GM19351 (cell line): ENCODE results near the gene RHBG.

ENCODE experiments used
- ATAC-seq: cut with Tn5 transposase; IDR thresholded peaks from one replicate; pipeline ENCODE4 v1.9.1; 2021; ENCODE audit warnings: mild to moderate bottlenecking, moderate library complexity; ENCODE audit not compliant: unreplicated experiment

Gene RHBG

DNA sequence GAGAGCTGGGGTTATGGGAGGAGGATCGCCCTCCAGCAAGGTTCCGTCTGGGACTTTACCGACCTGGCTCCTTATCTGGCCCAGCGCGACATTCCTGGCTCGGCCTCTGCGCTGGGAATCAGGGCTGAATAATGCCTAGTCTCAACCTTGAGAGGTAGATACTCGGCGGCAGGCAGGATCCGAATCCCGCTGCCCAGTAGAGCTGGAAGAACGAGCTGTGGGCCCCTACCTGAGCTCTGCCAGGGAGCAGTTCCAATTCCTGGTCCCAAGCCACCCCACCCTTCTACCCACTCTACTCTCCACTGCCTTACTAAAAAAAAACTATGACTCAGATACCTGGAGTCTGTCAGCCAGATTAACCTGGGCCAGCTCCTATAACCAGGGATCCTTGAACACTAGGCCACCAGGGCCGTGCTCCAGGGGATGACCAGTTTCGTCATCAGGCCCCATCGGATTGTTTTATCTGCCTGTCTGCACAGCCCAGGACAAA lies 53.6 kb downstream of the RHBG start:
- no peak for ATAC-seq

DNA sequence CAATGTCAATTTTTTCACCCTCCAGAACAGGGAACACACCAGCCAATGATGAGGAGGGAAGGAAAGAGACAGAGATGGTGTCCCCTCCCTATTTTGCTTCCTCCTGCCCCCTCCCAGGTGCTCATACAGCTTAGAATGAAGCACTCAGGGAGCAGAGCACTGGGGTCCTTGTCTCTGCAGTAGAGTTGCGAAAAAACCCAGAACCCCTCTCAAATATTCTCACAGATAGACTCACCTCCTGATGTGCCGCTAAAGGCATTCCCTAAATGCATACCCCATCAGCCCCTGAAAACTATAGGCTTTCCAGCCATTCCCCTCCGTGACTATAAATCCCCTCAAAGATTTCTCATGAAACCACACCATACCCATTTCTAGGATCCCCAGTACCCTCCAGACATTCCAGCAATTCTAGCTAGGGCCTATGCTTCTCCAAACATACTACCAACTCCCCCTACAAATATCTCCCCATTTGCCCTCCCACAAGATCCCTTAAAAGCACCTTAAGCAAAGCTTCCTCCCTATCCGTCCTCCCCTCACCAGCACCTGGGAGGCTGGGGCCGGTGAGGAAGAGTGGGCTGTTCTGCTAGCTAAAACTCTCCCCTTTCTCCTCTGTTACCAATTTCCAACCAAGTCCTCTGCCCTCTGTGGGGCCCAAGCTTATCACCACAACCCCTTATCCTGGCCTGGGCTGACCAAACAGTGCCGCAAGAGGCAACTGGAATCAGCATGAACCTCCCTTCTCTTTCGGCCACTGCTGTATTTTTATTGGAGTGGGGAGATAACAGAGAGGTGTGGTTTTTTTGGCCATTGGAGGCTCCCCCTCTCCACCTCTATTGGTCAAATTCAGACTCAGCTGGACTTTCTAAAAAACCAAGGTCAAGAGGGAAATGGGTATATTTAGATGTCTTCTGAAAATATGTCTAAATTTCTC lies 54.7 kb downstream of the RHBG start:
- ATAC-seq, result no peak

DNA sequence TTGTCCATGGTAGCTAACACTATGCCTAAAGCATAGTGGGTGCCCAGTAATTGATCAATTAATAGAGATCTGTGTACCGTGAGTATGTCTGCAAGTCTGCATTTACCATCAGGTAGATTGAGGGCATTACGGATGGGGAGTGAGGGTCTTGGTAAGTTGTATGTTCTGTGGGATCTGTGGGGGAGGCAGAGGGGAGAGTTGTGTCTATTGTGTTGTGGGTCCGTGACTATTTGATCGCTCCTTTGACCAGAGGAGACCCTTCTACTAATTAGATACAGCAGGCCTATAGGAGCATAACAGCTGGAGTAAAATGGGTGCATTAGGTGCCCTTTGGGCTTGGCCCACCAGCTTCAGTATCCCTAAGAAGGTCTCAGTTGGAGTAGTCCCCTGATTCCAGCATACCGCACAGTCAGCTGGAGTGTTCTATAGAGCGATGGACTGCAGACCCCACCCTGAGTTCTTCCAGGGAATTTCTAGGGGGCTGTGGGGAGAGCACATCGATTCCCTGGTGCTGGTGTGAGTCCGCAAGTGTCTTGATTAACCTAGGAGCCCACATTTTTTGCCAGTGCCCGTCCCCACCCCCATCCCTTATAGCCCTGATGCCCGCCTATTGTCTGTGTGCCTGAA lies 55.9 kb downstream of the RHBG start:
- ATAC-seq, result no peak

DNA sequence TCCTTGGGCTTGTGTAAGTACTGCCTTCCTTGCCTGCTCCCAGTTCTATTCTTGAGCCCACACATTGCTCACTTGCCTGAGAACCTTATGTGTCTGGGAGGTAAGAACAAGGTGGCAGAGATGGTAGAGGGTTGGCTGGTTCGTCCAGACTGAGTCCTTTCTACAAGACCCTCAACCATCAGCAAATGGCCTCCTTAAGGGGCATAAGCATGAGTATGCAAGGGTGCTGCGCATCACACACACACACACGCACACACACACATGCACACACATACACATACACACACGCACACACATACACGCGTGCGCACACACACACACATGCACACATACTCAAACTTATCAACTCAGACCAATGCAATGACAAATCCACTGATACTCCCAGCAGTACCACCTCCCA lies 56.9 kb downstream of the RHBG start:
- ATAC-seq, result no peak

DNA sequence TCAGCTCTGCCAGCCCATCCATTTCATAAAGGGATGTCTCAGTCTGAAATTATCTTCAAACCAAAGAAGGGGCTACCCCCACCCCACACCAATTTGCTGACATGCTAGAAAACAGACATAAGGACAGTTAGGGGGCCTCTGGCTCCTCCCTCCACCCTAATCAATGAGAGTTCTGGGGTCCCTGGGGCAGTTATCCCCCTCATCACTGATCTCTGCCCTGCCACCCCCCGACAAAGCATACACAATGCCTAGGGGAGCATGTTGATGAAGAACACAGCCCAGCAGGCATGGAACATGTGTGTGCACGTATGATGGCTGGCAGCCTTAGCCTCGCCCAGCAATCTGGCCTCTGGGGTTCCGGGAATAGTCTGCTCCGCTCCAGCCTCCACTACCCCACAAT lies 58.9 kb downstream of the RHBG start:
- no peak for ATAC-seq

DNA sequence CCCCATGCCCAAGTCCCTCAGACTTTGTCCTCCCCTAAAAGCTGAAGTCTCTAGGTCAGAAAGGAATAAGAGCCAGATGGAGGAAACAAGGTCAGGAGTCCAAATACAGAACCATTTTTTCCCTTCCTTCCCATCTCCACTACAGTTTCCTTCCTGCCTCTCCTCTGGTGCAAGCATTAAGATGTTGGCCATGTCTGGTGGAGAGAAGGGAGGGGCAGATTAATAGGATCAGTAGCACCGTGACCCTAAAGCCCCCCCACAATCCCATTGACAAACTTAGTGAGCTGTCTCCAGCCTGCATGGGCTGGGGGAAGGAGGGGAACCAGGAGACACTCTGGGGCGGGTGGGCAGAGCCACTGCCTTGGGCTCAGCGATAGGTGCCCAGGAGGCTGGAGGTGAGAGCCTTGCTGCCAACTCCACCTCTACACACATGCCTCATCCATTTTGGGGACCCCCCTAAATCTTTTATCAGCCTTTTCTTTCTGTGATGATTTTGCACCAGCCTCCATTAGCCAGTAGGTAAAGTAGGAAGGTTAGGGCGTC lies 59.8 kb downstream of the RHBG start:
- no peak for ATAC-seq

DNA sequence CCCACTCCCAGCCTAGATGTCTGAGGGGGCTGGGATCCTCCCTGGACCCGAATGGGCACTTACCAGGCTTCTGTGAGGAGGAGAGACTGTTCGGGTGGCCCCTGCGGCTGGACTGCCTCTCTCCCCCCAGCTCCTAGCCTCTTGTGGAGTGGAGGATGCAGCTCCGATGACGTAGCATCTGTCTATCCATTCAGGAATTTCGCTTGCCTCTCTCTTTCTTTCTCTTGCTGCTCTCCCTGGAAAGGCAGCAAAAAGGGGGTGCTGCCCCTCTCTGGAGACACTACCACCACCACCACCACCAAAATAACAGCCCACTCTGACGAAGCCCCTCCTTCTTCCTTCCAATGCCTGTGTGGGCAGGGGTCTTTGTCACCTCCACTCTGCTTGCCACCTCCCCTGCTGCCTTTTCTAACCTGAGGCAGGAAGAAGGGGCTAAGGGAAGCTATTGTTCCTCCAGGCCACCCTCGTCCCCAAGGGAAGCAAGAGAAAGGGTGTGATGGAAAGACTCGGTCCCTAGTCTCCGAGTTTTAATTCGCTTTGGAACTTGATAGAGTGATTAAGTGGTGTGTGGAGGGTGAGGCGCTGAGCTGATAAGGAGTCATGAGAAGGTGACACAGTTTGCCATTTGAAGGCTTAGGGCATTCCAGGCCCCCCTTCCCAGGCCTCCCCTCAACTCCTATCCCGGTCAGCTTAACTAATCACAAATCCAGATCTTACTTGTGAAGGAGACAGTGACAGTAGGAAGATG lies 60.5 kb downstream of the RHBG start:
- no peak for ATAC-seq

DNA sequence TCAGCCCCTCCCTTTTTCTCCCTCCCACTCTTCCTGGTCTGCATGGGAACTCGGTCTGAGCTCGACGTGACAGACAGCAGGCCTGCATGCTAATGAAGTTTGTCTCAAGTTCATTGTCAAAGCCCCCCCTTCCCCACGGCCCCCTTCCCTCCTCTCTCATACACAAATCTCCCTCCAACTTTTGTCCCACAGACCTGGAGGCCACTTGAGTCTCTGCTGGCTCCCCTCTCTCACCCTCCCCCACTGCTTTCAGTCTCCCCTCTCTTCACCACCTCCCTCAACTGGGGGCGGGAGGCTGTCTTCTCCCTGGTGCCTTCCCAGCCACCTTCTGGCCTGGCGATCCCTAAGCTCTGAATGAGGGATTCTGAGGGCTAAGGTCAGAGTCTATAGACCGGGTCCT lies 61.3 kb downstream of the RHBG start:
- no peak for ATAC-seq

DNA sequence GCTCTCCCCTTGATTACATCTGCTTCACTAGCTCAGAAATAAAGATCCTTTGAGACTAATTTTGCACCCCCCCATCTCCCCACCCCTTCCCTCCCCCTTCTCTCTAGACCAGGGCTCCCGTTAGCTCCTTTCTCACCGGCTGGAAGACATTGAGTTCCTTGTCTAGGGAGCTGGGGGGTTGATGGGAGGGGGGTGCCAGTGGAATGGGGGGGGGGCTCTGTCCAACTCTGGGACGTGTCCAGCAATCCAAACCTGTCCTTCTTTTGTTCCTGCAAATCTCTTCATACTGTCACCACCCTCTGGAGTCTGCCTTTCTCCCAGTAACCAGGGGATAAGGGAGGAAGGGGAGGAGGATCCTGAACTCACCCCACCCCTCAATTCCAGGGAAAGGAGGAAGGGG lies 61.9 kb downstream of the RHBG start:
- ATAC-seq, result no peak

DNA sequence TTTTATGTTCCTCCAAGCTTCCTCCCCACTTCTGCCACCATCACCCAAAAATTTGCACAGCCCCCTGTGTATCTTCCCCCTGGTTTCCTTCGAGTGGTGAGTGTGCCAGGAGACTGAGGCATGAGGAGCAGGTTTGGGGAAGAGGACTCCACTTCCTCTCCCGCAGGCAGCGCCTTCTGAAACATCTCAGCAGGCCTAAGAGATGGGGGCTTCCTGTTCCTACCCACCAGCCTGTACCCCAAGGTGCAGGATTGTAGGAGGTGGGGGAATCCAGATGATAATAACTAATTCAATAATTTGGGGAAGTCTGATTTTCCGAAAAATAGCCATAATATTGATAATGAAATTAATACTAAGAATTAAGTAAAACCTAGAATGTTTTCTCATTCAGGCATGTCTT lies 62.4 kb downstream of the RHBG start:
- no peak for ATAC-seq

DNA sequence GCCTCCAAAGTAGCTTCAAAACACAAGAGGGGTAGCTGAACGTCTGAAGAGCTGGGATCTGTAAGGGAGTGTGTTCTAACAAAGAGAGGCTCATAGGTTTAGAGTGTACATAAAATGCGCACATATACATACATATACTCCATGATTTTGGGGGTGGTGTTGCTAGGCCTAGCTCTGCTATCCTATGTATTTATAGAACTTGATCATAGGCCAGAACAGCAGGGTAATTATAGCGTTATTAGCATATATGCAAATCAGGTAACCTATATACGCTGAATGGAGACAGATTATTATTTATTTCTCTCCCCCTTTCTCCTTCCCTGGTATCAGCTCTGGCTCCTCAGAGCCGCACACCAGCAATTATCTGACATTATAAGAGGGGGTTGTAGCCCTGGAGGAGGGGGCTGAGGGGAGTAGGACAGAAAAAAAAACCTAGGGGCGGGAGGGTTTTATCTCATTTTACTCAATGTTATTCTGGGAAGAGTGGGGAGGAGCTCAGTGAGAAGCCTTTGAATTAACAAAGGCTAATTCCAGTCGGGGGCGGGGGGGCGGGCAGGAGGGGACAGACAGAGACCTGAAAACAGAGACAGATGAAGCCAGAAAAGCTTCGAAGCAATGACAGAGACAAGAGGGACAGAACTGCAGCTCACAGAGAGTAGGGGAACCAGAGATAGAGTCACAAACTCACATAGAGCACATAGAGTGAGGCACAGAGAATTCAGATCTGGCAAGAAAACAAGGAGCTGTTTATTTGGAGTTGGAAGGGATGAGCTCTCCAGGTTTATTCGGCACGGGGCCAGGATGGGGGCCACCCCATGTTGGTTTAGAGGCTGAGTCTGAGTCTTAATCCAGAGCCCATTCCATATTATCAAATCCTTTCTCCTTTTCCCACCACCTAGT lies 63.0 kb downstream of the RHBG start:
- no peak for ATAC-seq

DNA sequence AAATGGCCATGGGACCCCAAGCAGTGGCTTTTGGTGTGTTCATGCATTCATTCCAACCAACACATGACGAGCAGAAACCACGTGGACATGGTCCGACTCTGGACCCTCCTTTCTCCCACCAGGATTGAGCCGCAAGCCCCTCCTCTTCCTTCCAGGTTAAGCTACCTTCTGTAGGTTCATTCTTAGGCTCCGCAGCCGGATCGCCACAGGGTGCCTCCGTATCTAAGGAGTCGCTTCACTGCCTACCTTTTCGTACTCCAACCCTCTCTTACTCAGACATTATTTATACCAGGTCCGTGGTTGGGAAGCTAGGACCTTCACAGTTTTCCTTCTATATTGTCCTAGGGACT lies 63.6 kb downstream of the RHBG start:
- no peak for ATAC-seq

DNA sequence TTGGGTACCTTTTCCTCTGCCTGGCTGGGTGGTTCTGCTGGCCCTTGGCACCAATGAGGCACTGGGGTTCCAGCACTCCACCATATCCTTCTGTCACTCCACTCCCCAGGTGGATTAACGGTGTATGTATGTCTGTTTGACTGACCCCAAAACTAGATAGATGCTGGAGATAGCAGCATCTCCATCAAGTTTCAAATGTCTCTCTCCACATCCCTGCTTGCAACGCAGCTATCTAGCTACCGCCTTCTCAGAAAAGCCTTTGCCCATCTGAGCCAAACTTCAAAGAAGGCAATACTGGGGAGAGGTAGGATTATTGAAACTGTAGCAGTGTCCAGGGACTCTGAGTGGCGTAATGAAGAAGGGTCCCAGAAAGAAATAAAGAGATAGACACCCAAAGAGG lies 64.0 kb downstream of the RHBG start:
- ATAC-seq, result no peak

DNA sequence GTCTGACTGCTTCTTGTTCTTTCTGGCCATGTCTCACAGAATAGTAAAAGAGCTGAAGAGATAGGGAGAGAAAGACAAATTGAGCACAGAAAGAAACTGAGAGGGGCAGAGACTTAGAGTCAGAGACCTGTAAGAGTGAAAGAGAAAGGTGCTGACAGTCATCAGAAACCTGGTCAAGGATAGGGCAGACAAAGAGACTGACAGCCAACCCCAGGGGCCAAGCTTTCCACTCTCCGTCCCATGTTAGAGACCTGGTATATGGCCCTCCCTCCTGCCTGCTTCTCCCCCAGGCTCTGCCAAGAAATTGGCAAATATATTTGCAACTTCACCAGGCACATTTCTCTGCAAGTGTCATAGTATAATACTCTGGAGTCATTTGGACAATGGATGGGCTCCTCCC lies 64.6 kb downstream of the RHBG start:
- no peak for ATAC-seq
